Activated gamma-delta T cell treated with anti-CD3 and anti-CD28 coated beads, Interleukin-2, amount 50 U/mL, for 16 hours (primary cell): ENCODE measurements around the gene MAPK8.

Experiments used
- DNase-seq: peaks from one replicate; pipeline ENCODE4 v3.0.0-alpha.2; 2020; ENCODE audit warnings: low read depth

Gene MAPK8

GRCh38 chr10:48477616-48478015 is 171.1 kb downstream of the MAPK8 start:
- DNase-seq, result no peak

GRCh38 chr10:48478469-48478868 is 172.0 kb downstream of the MAPK8 start:
- no peak for DNase-seq

GRCh38 chr10:48478980-48479811 is 172.7 kb downstream of the MAPK8 start:
- DNase-seq, result no peak

- DNase-seq, result no peak
These were observed 174.2 kb downstream of the MAPK8 start for GRCh38 chr10:48480397-48481374.

- DNase-seq, result no peak
These were observed 174.9 kb downstream of the MAPK8 start for GRCh38 chr10:48481385-48481784.

GRCh38 chr10:48482207-48482606 is 175.7 kb downstream of the MAPK8 start:
- no peak for DNase-seq

- DNase-seq, result no peak
These were observed 178.4 kb downstream of the MAPK8 start for GRCh38 chr10:48484911-48485310.

- no peak for DNase-seq
These were observed 179.2 kb downstream of the MAPK8 start for GRCh38 chr10:48485711-48486110.

GRCh38 chr10:48487244-48487643 is 180.8 kb downstream of the MAPK8 start:
- no peak for DNase-seq
